ENCODE data around the gene RAPGEF4. TPM values are rescaled to one million over a fixed set of nuclear protein-coding genes. Genes with fewer than 3 reads are reported as not detected.

RAPGEF4 gene
- total RNA-seq, 1 experiment from 2014 or later = 1.4 TPM

DNA sequence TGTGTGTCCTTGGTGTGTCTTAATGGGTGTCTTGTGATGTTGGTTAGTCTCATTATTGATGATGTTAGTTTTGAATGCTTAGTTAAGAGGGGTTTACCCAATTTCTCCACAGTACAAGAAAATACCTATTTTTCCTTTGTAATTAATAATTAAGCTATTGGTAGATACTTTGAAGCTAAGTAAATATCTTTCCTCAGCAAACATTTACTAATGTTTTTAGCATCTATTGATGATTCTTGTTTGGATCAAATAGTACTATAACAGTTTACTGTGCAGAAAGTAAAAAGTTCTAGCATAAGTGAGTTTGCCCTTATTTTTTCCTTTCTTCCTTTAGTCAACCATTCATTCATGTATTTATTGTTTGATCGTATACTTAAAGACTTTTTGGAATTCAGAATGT is 359.1 kb downstream of the RAPGEF4 start:
- Histone ChIP-seq H2BK120ac (ENCODE audit: low read depth, low read length, poor library complexity, severe bottlenecking) (no peak overlapping the region), H2AK5ac (ENCODE audit: insufficient read length, low read length) (no peak overlapping the region), H3T11ph (ENCODE audit: low read length) (no peak overlapping the region), H3K4ac (ENCODE audit: low read depth, low read length) (no peak overlapping the region), H3K79me2 (ENCODE audit: insufficient read depth, low read length) (no peaks in the 10 kb centered on the region), H2BK12ac (ENCODE audit: insufficient read length, low read depth, low read length) (no peak overlapping the region), H4K8ac (replicated peaks; ENCODE audit: insufficient read length, low read depth, low read length) (no peak overlapping the region), H4K5ac (ENCODE audit: insufficient read length, low read depth, low read length) (no peak overlapping the region), H3K23me2 (ENCODE audit: insufficient read length, low read depth, low read length, poor library complexity, severe bottlenecking) (no peaks in the 10 kb centered on the region), H3K9me3 (ENCODE audit: control insufficient read depth, low read depth, low read length) (no peaks in the 10 kb centered on the region), H3K18ac (ENCODE audit: insufficient read length, low read depth, low read length) (no peak overlapping the region), H3K27ac (ENCODE audit: insufficient read length, low read depth, low read length) (no peak overlapping the region), H3K9ac (ENCODE audit: extremely low read depth, insufficient read length, low read length) (no peak overlapping the region), H4K20me1 (ENCODE audit: control insufficient read depth, insufficient read depth, insufficient read length) (no peaks in the 10 kb centered on the region), H3K4me2 (ENCODE audit: insufficient read depth, insufficient read length, low read length) (no peak overlapping the region), H3K23ac (ENCODE audit: insufficient read length, low read depth, low read length) (no peak overlapping the region), H3K79me1 (ENCODE audit: insufficient read depth, low read depth, low read length, poor library complexity, severe bottlenecking) (no peaks in the 10 kb centered on the region), H4K91ac (ENCODE audit: insufficient read length, low read depth, low read length) (no peak overlapping the region), H2AFZ (ENCODE audit: low read length) (no peak overlapping the region), H3K14ac (ENCODE audit: insufficient read depth, low read length) (no peak overlapping the region), H2BK5ac (ENCODE audit: insufficient read length, low read length) (no peak overlapping the region), H3K27me3 (ENCODE audit: insufficient read depth, low read length) (no peaks in the 10 kb centered on the region), H3K4me1 (ENCODE audit: insufficient read depth, low read length) (peaks cover 2% of the 10 kb centered on the region), H2BK15ac (ENCODE audit: low read depth, low read length) (no peak overlapping the region), H3K56ac (ENCODE audit: insufficient read length, low read depth, low read length) (no peak overlapping the region), H2BK20ac (ENCODE audit: low read depth, low read length, poor library complexity, severe bottlenecking) (no peak overlapping the region)
- no CpG with 5 or more reads among the region's 1 CpG for WGBS (ENCODE audit: extremely low coverage, insufficient read length, low lambda C conversion rate)
- peaks cover 4 to 8% of the 10 kb centered on the region in 2 experiments; a peak in 3 of 4 replicates for H3K4me1 Mint-ChIP-seq
- no peaks in the 10 kb centered on the region for H3K9me3 Mint-ChIP-seq
- H3K27ac Mint-ChIP-seq = no peak overlapping the region
- H3K36me3 Mint-ChIP-seq (ENCODE audit: insufficient read depth in 1 of 3, low read depth in 3 of 3) = no peaks in the 10 kb centered on the region
- H3K27me3 Mint-ChIP-seq (ENCODE audit: low read depth) = no peaks in the 10 kb centered on the region
- DNase-seq = no peak
- H3K4me3 Mint-ChIP-seq = no peak overlapping the region
- no peak for TF ChIP-seq CTCF (conservative IDR thresholded peaks at IDR 0.05)
